HG03039 (cell line): ENCODE results near the gene KRTAP10-5.
"Not testable (repeated sequence)": the region's sequence is repeated elsewhere in the genome, so short reads cannot be mapped to it uniquely, and the experiment has no call there.

Experiments
- ATAC-seq: cut with Tn5 transposase; IDR thresholded peaks from one replicate; pipeline ENCODE4 v1.9.1; 2021; ENCODE audit warnings: mild to moderate bottlenecking, moderate library complexity; ENCODE audit not compliant: unreplicated experiment

The KRTAP10-5 gene

GRCh38 chr21:44611551-44611950 lies 31.1 kb upstream of the KRTAP10-5 start:
- no peak for ATAC-seq

GRCh38 chr21:44610157-44610843 lies 29.9 kb upstream of the KRTAP10-5 start:
- ATAC-seq, result not testable (repeated sequence)

- ATAC-seq, result no peak
These were observed 28.8 kb upstream of the KRTAP10-5 start for GRCh38 chr21:44609193-44609592.

- no peak for ATAC-seq
These were observed 26.1 kb upstream of the KRTAP10-5 start for GRCh38 chr21:44606495-44606894.

- no peak for ATAC-seq
These were observed 23.5 kb upstream of the KRTAP10-5 start for GRCh38 chr21:44603911-44604310.

- ATAC-seq, result no peak
These were observed 22.9 kb upstream of the KRTAP10-5 start for GRCh38 chr21:44603109-44603875.

GRCh38 chr21:44602463-44602850 lies 22.1 kb upstream of the KRTAP10-5 start:
- ATAC-seq, result no peak

GRCh38 chr21:44601596-44602462 lies 21.4 kb upstream of the KRTAP10-5 start:
- ATAC-seq, result no peak

- ATAC-seq, result not testable (repeated sequence)
These were observed 20.7 kb upstream of the KRTAP10-5 start for GRCh38 chr21:44601091-44601490.

GRCh38 chr21:44600118-44600978 lies 19.9 kb upstream of the KRTAP10-5 start, which contains the start of gene KRTAP10-7:
Gene KRTAP10-7, plus strand, starts transcription at chr21:44600597. Its CDS starts 25 bp downstream, at chr21:44600622.
- ATAC-seq, result not testable (repeated sequence)

- ATAC-seq, result no peak
These were observed 19.0 kb upstream of the KRTAP10-5 start for GRCh38 chr21:44599264-44600029.

GRCh38 chr21:44598061-44598460 lies 17.7 kb upstream of the KRTAP10-5 start:
- ATAC-seq, result no peak

- ATAC-seq, result no peak
These were observed 15.8 kb upstream of the KRTAP10-5 start for GRCh38 chr21:44596068-44596725.

GRCh38 chr21:44595524-44595923 lies 15.1 kb upstream of the KRTAP10-5 start:
- no peak for ATAC-seq

- no peak for ATAC-seq
These were observed 14.1 kb upstream of the KRTAP10-5 start for GRCh38 chr21:44594406-44594916.

- no peak for ATAC-seq
These were observed 13.4 kb upstream of the KRTAP10-5 start for GRCh38 chr21:44593598-44594405.

GRCh38 chr21:44592446-44593311 lies 12.3 kb upstream of the KRTAP10-5 start, which contains the start of gene KRTAP10-6:
Gene KRTAP10-6, minus strand, starts transcription at chr21:44592505. Its CDS starts 21 bp downstream, at chr21:44592484.
- ATAC-seq, result no peak
